ENCODE results near the gene ULBP2.
"Not testable (repeated sequence)": the region's sequence is repeated elsewhere in the genome, so short reads cannot be mapped to it uniquely, and the experiment has no call there.

DNA sequence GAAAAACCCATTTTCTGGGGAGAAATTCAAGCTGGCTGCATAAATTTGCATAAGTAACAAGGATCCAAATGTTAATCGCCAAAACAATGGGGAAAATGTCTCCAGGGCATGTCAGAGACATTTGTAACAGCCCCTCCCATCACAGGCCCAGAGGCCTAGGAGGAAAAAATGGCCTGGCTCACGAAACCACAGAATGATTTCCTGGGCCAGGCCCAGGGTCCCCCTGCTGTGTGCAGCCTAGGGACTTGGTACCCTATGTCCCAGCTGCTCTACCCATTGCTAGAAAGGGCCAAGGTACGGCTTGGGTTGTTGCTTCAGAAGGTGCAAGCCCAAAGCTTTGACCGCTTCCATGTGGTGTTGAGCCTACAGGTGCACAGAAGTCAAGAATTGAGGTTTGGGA lies 33.3 kb upstream of the ULBP2 start:
- TF ChIP-seq, protein P1, sequence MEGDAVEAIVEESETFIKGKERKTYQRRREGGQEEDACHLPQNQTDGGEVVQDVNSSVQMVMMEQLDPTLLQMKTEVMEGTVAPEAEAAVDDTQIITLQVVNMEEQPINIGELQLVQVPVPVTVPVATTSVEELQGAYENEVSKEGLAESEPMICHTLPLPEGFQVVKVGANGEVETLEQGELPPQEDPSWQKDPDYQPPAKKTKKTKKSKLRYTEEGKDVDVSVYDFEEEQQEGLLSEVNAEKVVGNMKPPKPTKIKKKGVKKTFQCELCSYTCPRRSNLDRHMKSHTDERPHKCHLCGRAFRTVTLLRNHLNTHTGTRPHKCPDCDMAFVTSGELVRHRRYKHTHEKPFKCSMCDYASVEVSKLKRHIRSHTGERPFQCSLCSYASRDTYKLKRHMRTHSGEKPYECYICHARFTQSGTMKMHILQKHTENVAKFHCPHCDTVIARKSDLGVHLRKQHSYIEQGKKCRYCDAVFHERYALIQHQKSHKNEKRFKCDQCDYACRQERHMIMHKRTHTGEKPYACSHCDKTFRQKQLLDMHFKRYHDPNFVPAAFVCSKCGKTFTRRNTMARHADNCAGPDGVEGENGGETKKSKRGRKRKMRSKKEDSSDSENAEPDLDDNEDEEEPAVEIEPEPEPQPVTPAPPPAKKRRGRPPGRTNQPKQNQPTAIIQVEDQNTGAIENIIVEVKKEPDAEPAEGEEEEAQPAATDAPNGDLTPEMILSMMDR (optimal IDR thresholded peaks at IDR 0.05 in 1 of 3, IDR thresholded peaks at IDR 0.05 in 1 of 3, conservative IDR thresholded peaks at IDR 0.05 in 1 of 3; ENCODE audit: extremely low read depth in 1 of 3, insufficient read depth in 2 of 3, low read length in 3 of 3): not testable (repeated sequence)
- not testable (repeated sequence) for TF ChIP-seq EZH2 (IDR thresholded peaks at IDR 0.05; ENCODE audit: low read length)

Data from keratinocyte (primary cell).